Astrocyte of the cerebellum (primary cell): Measurements from ENCODE around the gene ENPP7.

ENCODE experiments used
- DNase-seq: peaks from one replicate; pipeline ENCODE4 v3.0.0-alpha.2; 2011; ENCODE audit warnings: low read depth
- H3K4me3 ChIP-seq: 2 replicates; pipeline ENCODE4 v1.5.1; 2011; ENCODE audit warnings: mild to moderate bottlenecking, low read depth, low read length, moderate library complexity
- in situ Hi-C: cut with HindIII; loops from 2 replicates; pipeline ENCODE4 v1.10.0; 2017; ENCODE audit warnings: low sequenced_read_pairs
- TF ChIP-seq, protein P1 (sequence below): IDR thresholded peaks from 2 replicates; pipeline ENCODE4 v1.5.1; 2012; ENCODE audit warnings: low read length, low read depth, moderate library complexity, mild to moderate bottlenecking; ENCODE audit errors: missing control alignments

ENPP7 gene

DNA sequence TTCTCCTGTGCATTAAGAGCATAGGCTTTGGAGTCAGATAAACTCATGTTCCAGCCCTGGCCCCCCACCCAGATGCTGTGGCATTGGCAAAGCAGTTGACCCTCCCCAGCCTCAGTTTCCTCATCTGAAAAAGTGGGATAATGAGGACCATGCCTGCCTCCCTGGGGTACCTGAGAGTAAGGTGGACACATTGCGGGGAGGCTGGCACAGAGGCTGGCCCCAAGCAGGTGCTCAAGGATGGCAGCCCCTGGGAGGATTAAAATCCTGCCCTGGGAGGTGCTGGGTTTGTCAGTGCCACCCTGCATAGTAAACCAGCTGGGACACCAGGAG is 11.8 kb downstream of the ENPP7 start:
- in situ Hi-C loops: no loop called here
- no peak overlapping the region for H3K4me3 ChIP-seq
- TF ChIP-seq, protein P1, sequence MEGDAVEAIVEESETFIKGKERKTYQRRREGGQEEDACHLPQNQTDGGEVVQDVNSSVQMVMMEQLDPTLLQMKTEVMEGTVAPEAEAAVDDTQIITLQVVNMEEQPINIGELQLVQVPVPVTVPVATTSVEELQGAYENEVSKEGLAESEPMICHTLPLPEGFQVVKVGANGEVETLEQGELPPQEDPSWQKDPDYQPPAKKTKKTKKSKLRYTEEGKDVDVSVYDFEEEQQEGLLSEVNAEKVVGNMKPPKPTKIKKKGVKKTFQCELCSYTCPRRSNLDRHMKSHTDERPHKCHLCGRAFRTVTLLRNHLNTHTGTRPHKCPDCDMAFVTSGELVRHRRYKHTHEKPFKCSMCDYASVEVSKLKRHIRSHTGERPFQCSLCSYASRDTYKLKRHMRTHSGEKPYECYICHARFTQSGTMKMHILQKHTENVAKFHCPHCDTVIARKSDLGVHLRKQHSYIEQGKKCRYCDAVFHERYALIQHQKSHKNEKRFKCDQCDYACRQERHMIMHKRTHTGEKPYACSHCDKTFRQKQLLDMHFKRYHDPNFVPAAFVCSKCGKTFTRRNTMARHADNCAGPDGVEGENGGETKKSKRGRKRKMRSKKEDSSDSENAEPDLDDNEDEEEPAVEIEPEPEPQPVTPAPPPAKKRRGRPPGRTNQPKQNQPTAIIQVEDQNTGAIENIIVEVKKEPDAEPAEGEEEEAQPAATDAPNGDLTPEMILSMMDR: no peak
- no peak for DNase-seq

DNA sequence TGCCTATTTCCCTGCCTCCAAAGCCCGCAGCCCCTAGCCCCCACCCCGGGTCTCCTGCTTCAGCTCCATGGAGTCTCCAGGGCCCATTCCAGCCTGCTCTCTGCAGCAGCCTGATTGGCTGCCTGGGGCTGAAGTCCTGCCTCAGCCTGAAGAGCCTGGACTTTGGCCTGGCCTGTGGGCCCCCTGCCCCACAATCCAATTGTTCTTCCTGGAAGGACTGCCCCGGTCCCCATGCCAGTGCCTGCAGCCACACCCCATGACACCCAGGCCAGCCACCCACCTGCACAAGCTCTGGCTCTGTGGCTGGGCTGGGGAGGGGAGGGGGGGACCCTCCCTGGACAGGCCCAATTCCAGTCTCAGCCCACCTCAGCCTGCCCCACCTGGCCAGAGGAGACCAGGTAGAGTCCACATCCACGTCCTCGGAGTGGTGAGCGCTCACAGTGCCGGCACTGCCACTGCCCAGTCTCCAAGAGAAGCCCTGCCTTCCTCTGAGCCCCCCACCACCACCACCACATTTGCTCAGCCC is 12.3 kb downstream of the ENPP7 start:
- no peak overlapping the region for H3K4me3 ChIP-seq
- TF ChIP-seq, protein P1: no peak
- no peak for DNase-seq
- in situ Hi-C loops: no loop called here

DNA sequence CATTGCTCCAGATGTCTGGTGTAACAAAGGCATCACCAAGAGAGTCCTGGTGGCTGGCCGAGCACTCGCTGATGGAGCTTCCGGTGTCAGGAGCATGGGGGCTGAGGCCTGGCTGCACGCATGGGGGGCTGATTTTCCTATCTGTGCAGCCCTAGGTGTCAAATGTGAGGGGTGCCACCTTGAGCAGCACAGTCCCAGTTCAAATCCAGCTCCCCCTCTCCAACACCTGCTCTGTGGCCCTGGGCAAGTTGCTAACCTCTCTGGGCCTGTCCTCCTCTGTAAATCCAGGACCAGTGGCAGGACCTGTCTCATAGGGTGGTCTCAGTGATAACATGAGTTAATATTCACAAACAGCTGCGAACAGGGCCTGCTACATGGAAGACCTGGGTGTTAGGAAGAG is 12.9 kb downstream of the ENPP7 start:
- no peak overlapping the region for H3K4me3 ChIP-seq
- TF ChIP-seq, protein P1: no peak
- DNase-seq: no peak
- in situ Hi-C loops: no loop called here

DNA sequence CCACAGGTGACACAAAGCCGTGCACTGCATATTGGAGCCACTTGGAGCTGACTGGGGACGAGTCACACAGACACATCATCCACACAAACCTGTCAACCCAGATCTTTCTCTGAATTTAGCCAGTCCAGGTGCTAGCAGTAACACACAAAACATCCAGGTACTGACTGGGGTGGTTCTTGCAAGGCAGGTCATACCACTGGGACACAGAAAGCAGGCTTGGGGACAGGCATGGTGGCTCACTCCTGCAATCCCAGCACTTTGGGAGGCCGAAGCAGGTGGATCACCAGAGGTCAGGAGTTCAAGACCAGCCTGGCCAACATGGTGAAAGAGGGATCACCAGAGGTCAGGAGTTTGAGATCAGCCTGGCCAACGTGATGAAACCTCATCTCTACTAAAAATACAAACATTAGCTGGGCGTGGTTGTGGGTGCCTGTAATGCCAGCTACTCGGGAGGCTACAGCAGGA is 14.9 kb downstream of the ENPP7 start:
- no peak overlapping the region for H3K4me3 ChIP-seq
- in situ Hi-C loops: no loop called here
- TF ChIP-seq, protein P1: no peak
- DNase-seq: no peak

DNA sequence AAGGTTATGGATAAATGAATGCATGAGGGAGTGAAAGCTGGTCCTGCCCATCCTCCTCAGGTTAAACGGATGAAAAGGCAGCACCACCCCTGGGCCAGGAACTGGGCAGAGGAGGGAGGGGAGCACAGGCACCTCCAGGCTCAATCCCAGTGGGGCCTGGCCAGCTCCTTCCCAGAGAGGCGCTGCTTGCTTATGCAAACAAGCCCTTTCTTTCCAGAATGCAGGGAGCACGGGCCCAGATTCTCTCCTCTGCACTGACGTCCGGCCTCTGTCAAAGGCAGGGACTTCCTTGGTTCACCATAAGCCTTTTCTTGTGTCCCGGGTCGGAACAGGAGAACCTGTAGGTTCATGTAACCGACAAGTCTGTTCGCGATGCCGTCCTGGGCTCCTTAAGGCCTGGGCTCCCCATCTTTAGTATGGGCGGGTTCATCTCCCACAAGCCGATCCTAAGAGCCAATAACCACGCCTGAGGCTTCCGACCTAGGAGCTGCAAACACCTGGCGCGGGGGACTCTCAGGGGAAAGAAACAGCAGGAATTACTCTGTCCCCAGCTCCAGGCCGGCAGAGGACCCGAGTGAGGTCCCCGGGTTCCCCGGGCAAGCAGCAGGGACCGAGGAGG is 16.3 kb downstream of the ENPP7 start:
- TF ChIP-seq, protein P1: no peak
- no peak for DNase-seq
- no peak overlapping the region for H3K4me3 ChIP-seq
- in situ Hi-C loops: no loop called here

DNA sequence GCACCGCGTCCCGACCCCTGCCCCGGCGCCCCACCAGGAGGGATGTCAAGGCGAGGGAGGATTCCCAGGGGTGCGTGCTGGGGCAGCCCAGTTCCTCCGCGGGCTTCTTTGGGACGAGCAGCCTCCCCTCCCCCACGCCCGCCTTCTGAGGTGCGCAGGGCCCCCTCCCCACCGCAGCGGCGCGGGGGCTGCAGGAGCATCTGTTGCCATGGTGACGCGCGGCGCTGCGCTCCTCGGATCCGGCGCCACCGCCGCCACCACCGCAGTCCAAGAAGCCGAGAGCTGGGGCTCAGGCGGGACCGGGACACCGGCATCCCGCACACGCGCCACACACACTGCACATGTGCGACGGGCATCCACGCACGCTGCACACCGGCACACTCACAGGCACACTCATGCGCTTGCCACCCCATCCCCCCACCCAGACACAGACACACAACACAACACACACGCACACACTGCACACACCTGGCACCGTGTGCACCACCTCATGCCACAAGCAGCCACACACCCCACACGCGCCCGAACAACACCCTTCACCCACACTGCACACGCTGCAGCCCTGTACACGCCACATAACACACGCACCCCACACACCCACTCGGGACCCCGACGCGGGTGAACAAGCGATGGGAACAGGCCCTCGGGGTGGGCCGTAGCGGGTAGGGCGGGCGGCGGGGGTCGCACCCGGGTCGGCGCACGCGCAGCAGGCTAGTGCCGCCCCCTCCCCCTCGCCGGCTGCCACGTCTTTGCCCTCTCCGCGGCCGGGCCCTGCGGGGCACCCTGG is 17.0 kb downstream of the ENPP7 start:
- TF ChIP-seq, protein P1: no peak
- in situ Hi-C loops: no loop called here
- no peak overlapping the region for H3K4me3 ChIP-seq
- DNase-seq: no peak
